RWPE2 (cell line): ENCODE measurements around the gene GAN.

Experiments used
- ATAC-seq: fragments of 200-7000 bp; cut with Tn5 transposase; 3 replicates; pipeline ENCODE4 v1.9.1; 2021; ENCODE audit warnings: low read depth
- DNase-seq: peaks from one replicate; pipeline ENCODE4 v3.0.0-alpha.2; 2020; ENCODE audit warnings: low spot score
- H3K27ac ChIP-seq: fragments of 450-650 bp; 2 replicates; pipeline ENCODE4 v1.5.1; 2017; ENCODE audit warnings: mild to moderate bottlenecking; ENCODE audit not compliant: poor library complexity, severe bottlenecking
- H3K27me3 ChIP-seq: fragments of 250-450 bp; sonication (Bioruptor Pico); 2 replicates; pipeline ENCODE4 v1.5.1; 2021; ENCODE audit warnings: mild to moderate bottlenecking, moderate library complexity; ENCODE audit not compliant: insufficient read depth, poor library complexity, severe bottlenecking
- H3K36me3 ChIP-seq: fragments of 250-450 bp; sonication (Bioruptor Pico); 2 replicates; pipeline ENCODE4 v1.5.1; 2020; ENCODE audit warnings: low read depth, mild to moderate bottlenecking, moderate library complexity
- H3K4me1 ChIP-seq: fragments of 250-450 bp; sonication (Bioruptor Pico); 2 replicates; pipeline ENCODE4 v1.5.1; 2021; ENCODE audit warnings: mild to moderate bottlenecking, moderate library complexity; ENCODE audit not compliant: insufficient read depth, poor library complexity, severe bottlenecking
- H3K4me3 ChIP-seq: fragments of 250-450 bp; sonication (Bioruptor Pico); 2 replicates; pipeline ENCODE4 v1.5.1; 2021; ENCODE audit warnings: mild to moderate bottlenecking, moderate library complexity; ENCODE audit not compliant: severe bottlenecking
- H3K9me3 ChIP-seq: fragments of 250-450 bp; sonication (Bioruptor Pico); 2 replicates; pipeline ENCODE4 v1.5.1; 2021; ENCODE audit warnings: mild to moderate bottlenecking, moderate library complexity; ENCODE audit not compliant: severe bottlenecking
- TF ChIP-seq, protein P1 (sequence below): fragments of 450-650 bp; IDR thresholded peaks from one replicate; pipeline ENCODE4 v1.5.1; 2017; ENCODE audit warnings: mild to moderate bottlenecking, moderate library complexity; ENCODE audit not compliant: poor library complexity, severe bottlenecking

The GAN gene

DNA sequence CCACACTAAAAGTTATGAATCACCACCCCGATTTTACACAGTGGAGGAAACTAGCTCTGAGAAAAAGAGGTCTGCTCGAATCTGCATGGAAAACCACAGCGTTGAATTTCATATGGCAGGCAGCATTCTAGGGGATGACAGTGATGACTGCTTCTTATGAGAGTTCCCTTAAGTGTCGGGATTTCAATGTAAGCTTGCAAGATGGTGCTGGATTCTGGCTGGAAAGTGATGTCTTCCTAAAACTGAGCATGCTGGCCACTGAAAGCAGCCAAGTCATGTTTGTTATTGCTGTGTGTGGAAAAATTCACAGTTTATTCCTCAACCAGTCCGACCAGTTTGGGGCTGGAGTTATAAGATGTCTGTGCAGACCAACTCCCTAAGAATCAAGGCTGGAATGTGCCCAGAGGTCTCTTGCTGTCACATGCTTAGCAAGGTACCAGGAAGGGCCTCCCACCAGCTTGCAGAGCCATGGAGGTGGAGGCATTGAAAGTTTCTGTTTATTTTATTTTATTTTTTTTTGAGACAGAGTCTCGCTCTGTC, 37.2 kb upstream of the GAN start:
- ATAC-seq: no peak
- DNase-seq: no peak

DNA sequence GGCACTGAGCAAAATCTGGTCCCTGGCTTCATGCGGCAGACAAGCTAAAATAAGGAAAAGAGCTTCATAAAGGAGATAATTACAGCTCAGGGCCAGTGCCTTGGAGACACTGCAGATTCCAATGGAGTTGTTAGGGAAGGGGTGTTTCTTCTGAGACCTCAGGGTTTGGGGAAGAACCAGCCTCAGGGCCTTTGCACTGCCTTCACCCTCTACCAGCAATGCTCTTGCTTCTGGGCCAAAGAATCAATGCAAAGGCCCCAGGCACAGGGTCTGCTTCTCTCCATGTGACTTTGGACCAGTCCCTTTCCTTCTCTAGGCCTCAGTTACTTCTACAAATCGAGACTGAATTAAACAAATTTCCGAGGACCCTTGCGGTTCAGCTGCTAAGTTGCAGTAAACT, 36.2 kb upstream of the GAN start:
- ATAC-seq (no peak), DNase-seq (no peak)
- Histone ChIP-seq H3K27ac (no peak overlapping the region), H3K4me3 (no peak overlapping the region), H3K9me3 (no peaks in the 10 kb centered on the region), H3K4me1 (peaks cover 4% of the 10 kb centered on the region), H3K27me3 (no peaks in the 10 kb centered on the region), H3K36me3 (no peaks in the 10 kb centered on the region)
- TF ChIP-seq, protein P1, sequence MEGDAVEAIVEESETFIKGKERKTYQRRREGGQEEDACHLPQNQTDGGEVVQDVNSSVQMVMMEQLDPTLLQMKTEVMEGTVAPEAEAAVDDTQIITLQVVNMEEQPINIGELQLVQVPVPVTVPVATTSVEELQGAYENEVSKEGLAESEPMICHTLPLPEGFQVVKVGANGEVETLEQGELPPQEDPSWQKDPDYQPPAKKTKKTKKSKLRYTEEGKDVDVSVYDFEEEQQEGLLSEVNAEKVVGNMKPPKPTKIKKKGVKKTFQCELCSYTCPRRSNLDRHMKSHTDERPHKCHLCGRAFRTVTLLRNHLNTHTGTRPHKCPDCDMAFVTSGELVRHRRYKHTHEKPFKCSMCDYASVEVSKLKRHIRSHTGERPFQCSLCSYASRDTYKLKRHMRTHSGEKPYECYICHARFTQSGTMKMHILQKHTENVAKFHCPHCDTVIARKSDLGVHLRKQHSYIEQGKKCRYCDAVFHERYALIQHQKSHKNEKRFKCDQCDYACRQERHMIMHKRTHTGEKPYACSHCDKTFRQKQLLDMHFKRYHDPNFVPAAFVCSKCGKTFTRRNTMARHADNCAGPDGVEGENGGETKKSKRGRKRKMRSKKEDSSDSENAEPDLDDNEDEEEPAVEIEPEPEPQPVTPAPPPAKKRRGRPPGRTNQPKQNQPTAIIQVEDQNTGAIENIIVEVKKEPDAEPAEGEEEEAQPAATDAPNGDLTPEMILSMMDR: no peak

More for the DNA sequence above, 37.2 kb upstream of the GAN start:
- no peak overlapping the region for H3K4me3 ChIP-seq
- no peaks in the 10 kb centered on the region for H3K27me3 ChIP-seq
- TF ChIP-seq, protein P1: no peak
- peaks cover 4% of the 10 kb centered on the region for H3K4me1 ChIP-seq
- no peaks in the 10 kb centered on the region for H3K9me3 ChIP-seq
- no peaks in the 10 kb centered on the region for H3K36me3 ChIP-seq
- H3K27ac ChIP-seq: no peak overlapping the region

DNA sequence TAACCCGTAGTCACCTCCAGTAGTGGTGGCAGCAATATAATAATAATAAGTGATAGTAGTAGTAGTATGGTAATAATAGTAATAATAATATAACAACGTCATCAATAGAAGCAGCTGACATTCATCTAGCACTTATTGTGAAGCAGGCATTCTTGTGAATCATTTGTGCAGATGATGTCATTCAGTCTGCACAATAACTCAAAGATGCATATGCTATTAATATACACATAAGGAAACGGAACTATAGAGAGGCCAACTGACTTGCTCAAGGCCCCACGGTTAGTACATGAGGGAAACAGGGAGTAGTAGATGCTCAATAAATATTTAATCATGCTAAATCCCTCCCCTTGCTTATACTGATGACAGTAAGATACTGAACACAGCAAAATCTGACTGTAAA, 35.4 kb upstream of the GAN start:
- peak overlapping the region; percentile 57 for H3K27ac ChIP-seq
- no peak for DNase-seq
- no peak overlapping the region for H3K4me3 ChIP-seq
- H3K27me3 ChIP-seq: no peaks in the 10 kb centered on the region
- ATAC-seq: peak; percentile 37; the same call in 2 of the 3 replicates
- H3K36me3 ChIP-seq: no peaks in the 10 kb centered on the region
- H3K9me3 ChIP-seq: no peaks in the 10 kb centered on the region
- peaks cover 4% of the 10 kb centered on the region for H3K4me1 ChIP-seq
- TF ChIP-seq, protein P1: no peak

DNA sequence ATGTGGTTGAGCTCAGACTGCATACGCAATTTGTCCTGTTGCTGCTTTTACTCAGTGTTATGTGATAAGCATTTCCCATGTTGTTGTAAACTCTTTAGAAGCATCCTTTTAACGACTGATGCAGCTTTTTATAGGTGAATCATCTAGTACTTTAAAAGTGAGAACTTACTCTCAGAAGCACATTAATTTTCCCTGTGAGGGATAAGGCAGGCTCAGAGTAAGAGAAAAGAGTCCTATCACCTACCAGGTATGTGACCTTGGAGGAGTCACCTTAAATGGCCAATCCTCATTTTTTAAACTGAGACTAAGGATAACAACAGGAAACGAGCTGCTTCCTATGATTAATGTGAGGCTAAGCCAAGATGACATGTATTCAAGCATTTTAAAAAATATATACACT, 34.4 kb upstream of the GAN start:
- ATAC-seq: peak; percentile 80

DNA sequence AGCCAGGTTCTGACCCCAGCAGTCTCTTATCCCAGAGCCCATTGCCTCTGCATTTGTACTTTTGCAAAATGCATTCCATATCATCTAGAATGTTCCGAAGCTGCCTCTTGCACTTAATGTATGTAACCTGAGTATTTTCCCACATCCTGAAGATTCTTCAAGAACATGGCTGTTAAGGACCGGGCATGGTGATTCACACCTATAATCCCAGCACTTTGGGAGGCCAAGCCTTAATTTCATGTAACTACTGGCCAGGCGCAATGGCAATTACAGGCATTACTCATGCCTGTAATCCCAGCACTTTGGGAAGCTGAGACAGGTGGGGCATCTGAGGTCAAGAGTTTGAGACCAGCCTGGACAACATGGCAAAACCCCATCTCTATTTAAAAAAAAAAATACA, 31.7 kb upstream of the GAN start:
- no peaks in the 10 kb centered on the region for H3K27me3 ChIP-seq
- H3K27ac ChIP-seq: peak overlapping the region; percentile 27
- H3K4me3 ChIP-seq: no peak overlapping the region
- TF ChIP-seq, protein P1: no peak
- H3K4me1 ChIP-seq: peaks cover 4% of the 10 kb centered on the region
- H3K36me3 ChIP-seq: no peaks in the 10 kb centered on the region
- 0 out of 3 replicates have a peak, but pooled peaks have one; percentile 39 for ATAC-seq
- no peak for DNase-seq
- no peaks in the 10 kb centered on the region for H3K9me3 ChIP-seq

More for the DNA sequence above, 34.4 kb upstream of the GAN start:
- no peaks in the 10 kb centered on the region for H3K36me3 ChIP-seq
- H3K4me3 ChIP-seq: no peak overlapping the region
- H3K9me3 ChIP-seq: no peaks in the 10 kb centered on the region
- peak overlapping the region; percentile 57 for H3K27ac ChIP-seq
- DNase-seq: no peak
- no peaks in the 10 kb centered on the region for H3K27me3 ChIP-seq
- peaks cover 4% of the 10 kb centered on the region for H3K4me1 ChIP-seq
- TF ChIP-seq, protein P1: no peak
